HepG2 (cell line): ENCODE results near the gene C9orf43. TPM values are rescaled to one million over a fixed set of nuclear protein-coding genes. Genes with fewer than 3 reads are reported as not detected.
A peak's percentile ranks its signal among the peaks of the same experiment; 100 is the strongest.

ENCODE experiments used
- CAMTA2 ChIP-seq: sonication (generic); formaldehyde crosslinking; IDR thresholded peaks from 2 replicates; pipeline ENCODE4 v1.4.0; 2020; ENCODE audit warnings: mild to moderate bottlenecking, missing genetic modification reagents, borderline replicate concordance
- DPF2 ChIP-seq: sonication (generic); formaldehyde crosslinking; IDR thresholded peaks from 2 replicates; pipeline ENCODE4 v1.4.0; 2020; ENCODE audit warnings: mild to moderate bottlenecking, low read depth, missing genetic modification reagents, borderline replicate concordance
- IRX3 ChIP-seq: sonication (generic); formaldehyde crosslinking; IDR thresholded peaks from 2 replicates; pipeline ENCODE4 v1.8.1; 2023; ENCODE audit warnings: mild to moderate bottlenecking, low read depth, missing genetic modification reagents, borderline replicate concordance
- KDM2A ChIP-seq: sonication (generic); formaldehyde crosslinking; IDR thresholded peaks from 2 replicates; pipeline ENCODE4 v1.4.0; 2020; ENCODE audit warnings: low read depth, missing genetic modification reagents, borderline replicate concordance
- MAFK ChIP-seq, 2 experiments: IDR thresholded peaks in 1 of 2; conservative IDR thresholded peaks in 1 of 2; 2 replicates each; pipeline ENCODE4 v1.6.1; 2011; ENCODE audit warnings: improper control_type of control experiment in 2 of 2, low read length in 2 of 2
- MEIS2 ChIP-seq: sonication (generic); formaldehyde crosslinking; IDR thresholded peaks from 2 replicates; pipeline ENCODE4 v1.9.0; 2021; ENCODE audit warnings: mild to moderate bottlenecking, missing genetic modification reagents
- MTA1 ChIP-seq: sonication (generic); formaldehyde crosslinking; IDR thresholded peaks from 2 replicates; pipeline ENCODE4 v1.4.0; 2020; ENCODE audit warnings: missing genetic modification reagents, mild to moderate bottlenecking, borderline replicate concordance
- MXI1 ChIP-seq: IDR thresholded peaks from 3 replicates; pipeline ENCODE4 v1.6.1; 2012; ENCODE audit warnings: low read depth, low read length, inconsistent platforms, borderline replicate concordance
- PHF21A ChIP-seq: sonication (generic); formaldehyde crosslinking; IDR thresholded peaks from 2 replicates; pipeline ENCODE4 v1.5.0; 2020; ENCODE audit warnings: mild to moderate bottlenecking, missing genetic modification reagents
- RBAK ChIP-seq: sonication (generic); formaldehyde crosslinking; IDR thresholded peaks from 2 replicates; pipeline ENCODE4 v1.5.1; 2020; ENCODE audit warnings: mild to moderate bottlenecking, missing genetic modification reagents
- RXRB ChIP-seq: IDR thresholded peaks from 2 replicates; pipeline ENCODE4 v1.6.1; 2016; ENCODE audit warnings: borderline replicate concordance, missing genetic modification reagents, missing compliant biosample characterization
- SALL2 ChIP-seq: sonication (generic); formaldehyde crosslinking; IDR thresholded peaks from 2 replicates; pipeline ENCODE4 v1.8.1; 2023; ENCODE audit warnings: mild to moderate bottlenecking, missing genetic modification reagents, inconsistent platforms
- STAT6 ChIP-seq: sonication (generic); formaldehyde crosslinking; IDR thresholded peaks from 2 replicates; pipeline ENCODE4 v1.4.0; 2020; ENCODE audit warnings: missing genetic modification reagents, mild to moderate bottlenecking, borderline replicate concordance
- TP53 ChIP-seq: sonication (generic); formaldehyde crosslinking; conservative IDR thresholded peaks from 2 replicates; pipeline ENCODE4 v1.4.0; 2020; ENCODE audit warnings: missing genetic modification reagents
- USF2 ChIP-seq, 2 experiments: sonication (generic) in 1 of 2; formaldehyde crosslinking in 1 of 2; IDR thresholded peaks; 2 replicates each; pipeline versions ENCODE4 v1.5.1 to v1.6.1; 2011 to 2020; ENCODE audit warnings: borderline replicate concordance in 1 of 2, low read depth in 1 of 2, low read length in 1 of 2, mild to moderate bottlenecking in 1 of 2, missing genetic modification reagents in 1 of 2, moderate library complexity in 1 of 2
- YEATS4 ChIP-seq: sonication (generic); formaldehyde crosslinking; IDR thresholded peaks from 2 replicates; pipeline ENCODE4 v1.4.0; 2020; ENCODE audit warnings: missing genetic modification reagents, borderline replicate concordance
- ZBTB39 ChIP-seq: sonication (generic); formaldehyde crosslinking; IDR thresholded peaks from 2 replicates; pipeline ENCODE4 v1.5.0; 2020; ENCODE audit warnings: missing genetic modification reagents
- ZBTB7B ChIP-seq: sonication (generic); formaldehyde crosslinking; IDR thresholded peaks from 2 replicates; pipeline ENCODE4 v1.4.0; 2020; ENCODE audit warnings: missing genetic modification reagents
- ZNF350 ChIP-seq: sonication (generic); formaldehyde crosslinking; IDR thresholded peaks from 2 replicates; pipeline ENCODE4 v1.4.0; 2020; ENCODE audit warnings: mild to moderate bottlenecking, low read depth, missing genetic modification reagents, borderline replicate concordance
- ZNF496 ChIP-seq: sonication (generic); formaldehyde crosslinking; IDR thresholded peaks from 2 replicates; pipeline ENCODE4 v1.8.1; 2023; ENCODE audit warnings: mild to moderate bottlenecking, moderate library complexity, missing genetic modification reagents; ENCODE audit not compliant: insufficient replicate concordance
- ZNF773 ChIP-seq: sonication (generic); formaldehyde crosslinking; IDR thresholded peaks from 2 replicates; pipeline ENCODE4 v1.4.0; 2020; ENCODE audit warnings: missing genetic modification reagents, borderline replicate concordance
- ZNF777 ChIP-seq: sonication (generic); formaldehyde crosslinking; IDR thresholded peaks from 2 replicates; pipeline ENCODE4 v1.4.0; 2020; ENCODE audit warnings: missing genetic modification reagents
- polyA plus RNA-seq, 8 experiments: library from polyadenylated mRNA; depleted of rRNA in 3 of 8; stranded (reverse) in 7 of 8; unstranded in 1 of 8; fragments of >200 nt; fragmentation: Illumina TruSeq in 4 of 8; extraction: Trizol in 4 of 8; gene quantifications; 2 replicates each; pipeline versions ENCODE4 v1.2.1 to v1.2.3, GENCODE V29; 2011 to 2016; ENCODE audit warnings: low read depth in 4 of 8, missing spikeins in 1 of 8, mixed read lengths in 1 of 8; ENCODE audit not compliant: insufficient read depth in 1 of 8
- total RNA-seq, 5 experiments: library from RNA; depleted of rRNA; stranded (reverse); fragments of >200 nt; fragmentation: Illumina TruSeq; extraction: Trizol; gene quantifications; 2 replicates each; pipeline ENCODE4 v1.2.3, GENCODE V29; 2016; ENCODE audit warnings: low read depth in 1 of 5

The C9orf43 gene
- total and polyA plus RNA-seq, 2 of the 13 experiments (the other 11 are each of a cell fraction or from before 2014, with no cell fraction given) = 0.24 to 0.31 TPM

GRCh38 chr9:113387560-113388230 is 22.9 kb upstream of the C9orf43 start (continued):
- TF ChIP-seq USF2 (IDR thresholded peaks at IDR 0.05; ENCODE audit: low read depth, low read length) (peak; percentile 18; the same call in 1 of the 2 replicates), USF2 (CRISPR knock-in tag; IDR thresholded peaks at IDR 0.05; ENCODE audit: borderline replicate concordance) (no peak; the same call in 1 of the 2 replicates), DPF2 (CRISPR knock-in tag) (no peak), MTA1 (CRISPR knock-in tag) (peak; percentile 90; the same call in 1 of the 2 replicates), KDM2A (peak; percentile 45; the same call in 1 of the 2 replicates), ZBTB39 (CRISPR knock-in tag) (0 out of 2 replicates have a peak, but pooled peaks have one; percentile 61), RBAK (CRISPR knock-in tag) (no peak), SALL2 (CRISPR knock-in tag) (no peak), ZNF350 (CRISPR knock-in tag) (peak; percentile 47; the same call in 1 of the 2 replicates), ZBTB7B (no peak), MEIS2 (peak; percentile 81), ZNF773 (CRISPR knock-in tag) (no peak), CAMTA2 (CRISPR knock-in tag) (no peak), ZNF777 (CRISPR knock-in tag) (no peak), TP53 (CRISPR knock-in tag) (no peak), ZNF496 (no peak), PHF21A (CRISPR knock-in tag) (peak; percentile 85), MAFK (conservative IDR thresholded peaks at IDR 0.05 in 1 of 2, IDR thresholded peaks at IDR 0.05 in 1 of 2; ENCODE audit: low read length in 2 of 2) (peak; percentile 2 to 26; a peak in 1 of 4 replicates), MXI1 (peak; percentile 64; the same call in 1 of the 3 replicates), YEATS4 (CRISPR knock-in tag) (peak; percentile 79; the same call in 1 of the 2 replicates), RXRB (CRISPR knock-in tag) (peak; percentile 94), IRX3 (CRISPR knock-in tag) (peak; percentile 45; the same call in 1 of the 2 replicates), STAT6 (CRISPR knock-in tag) (peak; percentile 81)
